Endothelial cell of hepatic sinusoid (primary cell): Measurements from ENCODE around the gene RBP4.

Experiments
- in situ Hi-C: cut with HindIII; loops from 2 replicates; pipeline ENCODE4 v1.10.0; 2017; ENCODE audit warnings: low sequenced_read_pairs

The RBP4 gene

GRCh38 chr10:93597075-93597599, 3.9 kb downstream of the RBP4 start:
- in situ Hi-C loops = loop anchor here (5.0 kb wide), 1 partner anchor 35 kb away; no protein-coding TSS in a partner anchor

GRCh38 chr10:93596539-93596938, 4.5 kb downstream of the RBP4 start:
- in situ Hi-C loops = loop anchor here (5.0 kb wide), 1 partner anchor 36 kb away; no protein-coding TSS in a partner anchor

GRCh38 chr10:93595378-93596161, 5.5 kb downstream of the RBP4 start:
- in situ Hi-C loops = loop anchor here (5.0 kb wide), 1 partner anchor 37 kb away; no protein-coding TSS in a partner anchor

- in situ Hi-C loops = no loop called here
Observed at GRCh38 chr10:93594518-93594917, 6.5 kb downstream of the RBP4 start.

- in situ Hi-C loops = no loop called here
Observed at GRCh38 chr10:93593749-93594148, 7.3 kb downstream of the RBP4 start.

GRCh38 chr10:93593254-93593653, 7.8 kb downstream of the RBP4 start:
- in situ Hi-C loops = no loop called here

- in situ Hi-C loops = no loop called here
Observed at GRCh38 chr10:93591065-93591808, 9.8 kb downstream of the RBP4 start.

- in situ Hi-C loops = no loop called here
Observed at GRCh38 chr10:93590638-93591037, 10.4 kb downstream of the RBP4 start.

GRCh38 chr10:93589648-93590562, 11.1 kb downstream of the RBP4 start:
- in situ Hi-C loops = no loop called here

GRCh38 chr10:93584445-93584844, 16.6 kb downstream of the RBP4 start:
- in situ Hi-C loops = no loop called here

- in situ Hi-C loops = no loop called here
Observed at GRCh38 chr10:93580828-93581227, 20.2 kb downstream of the RBP4 start.

GRCh38 chr10:93579985-93580711, 20.9 kb downstream of the RBP4 start:
- in situ Hi-C loops = no loop called here

- in situ Hi-C loops = no loop called here
Observed at GRCh38 chr10:93579089-93579488, 21.9 kb downstream of the RBP4 start.

GRCh38 chr10:93577565-93577964, 23.5 kb downstream of the RBP4 start:
- in situ Hi-C loops = no loop called here

- in situ Hi-C loops = no loop called here
Observed at GRCh38 chr10:93576888-93577287, 24.1 kb downstream of the RBP4 start.

- in situ Hi-C loops = loop anchor here (5.0 to 25.0 kb wide), 2 partner anchors 53 to 188 kb away; partner anchors contain the start of gene LGI1
Observed at GRCh38 chr10:93573924-93574323, 27.1 kb downstream of the RBP4 start.

- in situ Hi-C loops = loop anchor here (5.0 to 25.0 kb wide), 2 partner anchors 54 to 189 kb away; partner anchors contain the start of gene LGI1
Observed at GRCh38 chr10:93573051-93573909, 27.8 kb downstream of the RBP4 start.

- in situ Hi-C loops = loop anchor here (5.0 to 25.0 kb wide), 2 partner anchors 55 to 190 kb away; partner anchors contain the start of gene LGI1
Observed at GRCh38 chr10:93572606-93573005, 28.4 kb downstream of the RBP4 start.

GRCh38 chr10:93570383-93570782, 30.7 kb downstream of the RBP4 start:
- in situ Hi-C loops = loop anchor here (5.0 to 25.0 kb wide), 2 partner anchors 57 to 192 kb away; partner anchors contain the start of gene LGI1
